Neural cell (in vitro differentiated cells): ENCODE data around the gene GNL1. TPM values are rescaled to one million over a fixed set of nuclear protein-coding genes. Genes with fewer than 3 reads are reported as not detected.

Experiments
- H2AFZ ChIP-seq: fragments of 200-600, 300-800 bp; sonication (generic), shearing (Covaris generic); 2 replicates; pipeline ENCODE4 v1.6.0; 2014; ENCODE audit warnings: low read depth, mild to moderate bottlenecking, antibody characterized with exemption, low read length, moderate library complexity
- H3F3A ChIP-seq: fragments of 200-600 bp; shearing (Covaris generic); 2 replicates; pipeline ENCODE4 v1.6.1; 2016; ENCODE audit warnings: mild to moderate bottlenecking, moderate library complexity, mixed read lengths, antibody characterized with exemption, low read length; ENCODE audit not compliant: insufficient read depth, poor library complexity, severe bottlenecking
- H3K27ac ChIP-seq: fragments of 200-600, 300-800 bp; sonication (generic), shearing (Covaris generic); 2 replicates; pipeline ENCODE4 v1.5.1; 2014; ENCODE audit warnings: mild to moderate bottlenecking, low read length, moderate library complexity
- H3K27me3 ChIP-seq: fragments of 300-800, 200-600 bp; sonication (generic), shearing (Covaris generic); 2 replicates; pipeline ENCODE4 v1.6.0; 2014; ENCODE audit warnings: mild to moderate bottlenecking, low read depth, low read length, moderate library complexity; ENCODE audit not compliant: insufficient read depth
- H3K36me3 ChIP-seq: fragments of 300-800, 200-600 bp; sonication (generic), shearing (Covaris generic); 2 replicates; pipeline ENCODE4 v1.5.1; 2014; ENCODE audit warnings: mild to moderate bottlenecking, antibody characterized with exemption, low read length, moderate library complexity; ENCODE audit not compliant: insufficient read depth
- H3K4me2 ChIP-seq: fragments of 300-800, 200-600 bp; sonication (generic), shearing (Covaris generic); 2 replicates; pipeline ENCODE4 v1.6.0; 2014; ENCODE audit warnings: mild to moderate bottlenecking, low read length
- H3K4me3 ChIP-seq: fragments of 300-800, 200-600 bp; sonication (generic), shearing (Covaris generic); 2 replicates; pipeline ENCODE4 v1.5.1; 2014; ENCODE audit warnings: mild to moderate bottlenecking, low read length, moderate library complexity
- H3K79me2 ChIP-seq: fragments of 200-600 bp; shearing (Covaris generic); replicated peaks from 2 replicates; pipeline ENCODE4 v1.6.0; 2014; ENCODE audit warnings: mild to moderate bottlenecking, low read length, moderate library complexity; ENCODE audit not compliant: insufficient read depth
- H3K9ac ChIP-seq: fragments of 300-800, 200-600 bp; sonication (generic), shearing (Covaris generic); 2 replicates; pipeline ENCODE4 v1.6.1; 2016; ENCODE audit warnings: mild to moderate bottlenecking, low read length, mixed read lengths
- H3K9me2 ChIP-seq: fragments of 200-600 bp; shearing (Covaris generic); 2 replicates; pipeline ENCODE4 v1.6.1; 2016; ENCODE audit warnings: mild to moderate bottlenecking, low read length, mixed read lengths; ENCODE audit not compliant: insufficient read depth
- H3K9me3 ChIP-seq: fragments of 200-600, 300-800 bp; sonication (generic), shearing (Covaris generic); 2 replicates; pipeline ENCODE4 v1.6.1; 2016; ENCODE audit warnings: mild to moderate bottlenecking, mixed run types, low read length, moderate library complexity, mixed read lengths
- H4K20me1 ChIP-seq: fragments of 200-600 bp; shearing (Covaris generic); 2 replicates; pipeline ENCODE4 v1.6.1; 2016; ENCODE audit warnings: mild to moderate bottlenecking, mixed run types; ENCODE audit not compliant: insufficient read depth
- CTCF ChIP-seq: fragments of 450-650 bp; IDR thresholded peaks from 2 replicates; pipeline ENCODE4 v1.5.1; 2014; ENCODE audit warnings: antibody characterized with exemption, mild to moderate bottlenecking, moderate library complexity; ENCODE audit not compliant: poor library complexity, severe bottlenecking
- EP300 ChIP-seq: fragments of 450-650 bp; conservative IDR thresholded peaks from 2 replicates; pipeline ENCODE4 v1.6.1; 2014; ENCODE audit warnings: antibody characterized with exemption, mild to moderate bottlenecking, moderate library complexity; ENCODE audit not compliant: poor library complexity, severe bottlenecking
- EZH2 ChIP-seq: fragments of 200-600, 300-800 bp; shearing (Covaris generic), sonication (generic); IDR thresholded peaks from 2 replicates; pipeline ENCODE4 v1.6.1; 2014; ENCODE audit warnings: antibody characterized with exemption, low read length, borderline replicate concordance, mild to moderate bottlenecking; ENCODE audit not compliant: insufficient read depth, poor library complexity, severe bottlenecking
- MXI1 ChIP-seq: fragments of 450-650 bp; conservative IDR thresholded peaks from 2 replicates; pipeline ENCODE4 v1.6.1; 2014; ENCODE audit warnings: antibody characterized with exemption, mild to moderate bottlenecking; ENCODE audit not compliant: poor library complexity, severe bottlenecking
- POLR2AphosphoS5 ChIP-seq: IDR thresholded peaks from 2 replicates; pipeline ENCODE4 v1.6.1; 2012
- RAD21 ChIP-seq: fragments of 450-650 bp; conservative IDR thresholded peaks from 2 replicates; pipeline ENCODE4 v1.6.1; 2014; ENCODE audit warnings: antibody characterized with exemption, mild to moderate bottlenecking, moderate library complexity
- REST ChIP-seq: IDR thresholded peaks from 2 replicates; pipeline ENCODE4 v1.6.1; 2012; ENCODE audit warnings: borderline replicate concordance
- SMC3 ChIP-seq: fragments of 450-650 bp; conservative IDR thresholded peaks from 2 replicates; pipeline ENCODE4 v1.6.1; 2014; ENCODE audit warnings: antibody characterized with exemption, mild to moderate bottlenecking, moderate library complexity; ENCODE audit not compliant: poor library complexity
- TAF1 ChIP-seq: IDR thresholded peaks from 2 replicates; pipeline ENCODE4 v1.6.1; 2012; ENCODE audit warnings: low read depth
- polyA plus RNA-seq: library from polyadenylated mRNA; depleted of rRNA; stranded (reverse); fragments of >200 nt; gene quantifications from 2 replicates; pipeline ENCODE4 v1.2.3, GENCODE V29; 2014

The GNL1 gene
- polyA plus RNA-seq, 1 donor from 2014 or later = 38.9 TPM

GRCh38 chr6:30543821-30544220, 12.5 kb downstream of the GNL1 start:
- Histone ChIP-seq H3K9me2 (no peaks in the 10 kb centered on the region), H3K36me3 (no peaks in the 10 kb centered on the region), H4K20me1 (no peaks in the 10 kb centered on the region), H3K79me2 (no peaks in the 10 kb centered on the region), H3K9me3 (no peaks in the 10 kb centered on the region), H3K27me3 (no peaks in the 10 kb centered on the region), H3K4me3 (no peak overlapping the region), H2AFZ (no peak overlapping the region), H3K27ac (no peak overlapping the region), H3F3A (no peaks in the 10 kb centered on the region), H3K4me2 (no peak overlapping the region), H3K9ac (no peak overlapping the region)
- TF ChIP-seq EZH2 (no peak), EP300 (no peak), REST (no peak), RAD21 (no peak), MXI1 (no peak), POLR2AphosphoS5 (no peak), SMC3 (no peak), CTCF (no peak)

GRCh38 chr6:30542915-30543314, 13.4 kb downstream of the GNL1 start:
- Histone ChIP-seq H3K9ac (no peak overlapping the region), H3K27ac (no peak overlapping the region), H3K4me3 (no peak overlapping the region), H3K9me3 (no peaks in the 10 kb centered on the region), H3K9me2 (no peaks in the 10 kb centered on the region), H3K79me2 (no peaks in the 10 kb centered on the region), H3K4me2 (no peak overlapping the region), H4K20me1 (no peaks in the 10 kb centered on the region), H2AFZ (no peak overlapping the region), H3F3A (no peaks in the 10 kb centered on the region), H3K27me3 (no peaks in the 10 kb centered on the region), H3K36me3 (no peaks in the 10 kb centered on the region)
- no peak for TF ChIP-seq REST
- no peak for TF ChIP-seq MXI1
- no peak for TF ChIP-seq CTCF
- no peak for TF ChIP-seq EZH2
- TF ChIP-seq SMC3 = no peak
- TF ChIP-seq TAF1 = no peak
- TF ChIP-seq EP300 = no peak
